Measurements from ENCODE around the gene SPIRE2.
"Not testable (repeated sequence)": the region's sequence is repeated elsewhere in the genome, so short reads cannot be mapped to it uniquely, and the experiment has no call there.

SPIRE2 gene

GRCh38 chr16:89912627-89913026 lies 84.4 kb downstream of the SPIRE2 start:
- DNase-seq (ENCODE audit: low read depth), result no peak
- H3K4me3 ChIP-seq (ENCODE audit: low read depth, low read length), result no peak overlapping the region
- TF ChIP-seq, protein P1, sequence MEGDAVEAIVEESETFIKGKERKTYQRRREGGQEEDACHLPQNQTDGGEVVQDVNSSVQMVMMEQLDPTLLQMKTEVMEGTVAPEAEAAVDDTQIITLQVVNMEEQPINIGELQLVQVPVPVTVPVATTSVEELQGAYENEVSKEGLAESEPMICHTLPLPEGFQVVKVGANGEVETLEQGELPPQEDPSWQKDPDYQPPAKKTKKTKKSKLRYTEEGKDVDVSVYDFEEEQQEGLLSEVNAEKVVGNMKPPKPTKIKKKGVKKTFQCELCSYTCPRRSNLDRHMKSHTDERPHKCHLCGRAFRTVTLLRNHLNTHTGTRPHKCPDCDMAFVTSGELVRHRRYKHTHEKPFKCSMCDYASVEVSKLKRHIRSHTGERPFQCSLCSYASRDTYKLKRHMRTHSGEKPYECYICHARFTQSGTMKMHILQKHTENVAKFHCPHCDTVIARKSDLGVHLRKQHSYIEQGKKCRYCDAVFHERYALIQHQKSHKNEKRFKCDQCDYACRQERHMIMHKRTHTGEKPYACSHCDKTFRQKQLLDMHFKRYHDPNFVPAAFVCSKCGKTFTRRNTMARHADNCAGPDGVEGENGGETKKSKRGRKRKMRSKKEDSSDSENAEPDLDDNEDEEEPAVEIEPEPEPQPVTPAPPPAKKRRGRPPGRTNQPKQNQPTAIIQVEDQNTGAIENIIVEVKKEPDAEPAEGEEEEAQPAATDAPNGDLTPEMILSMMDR (IDR thresholded peaks at IDR 0.05; ENCODE audit: insufficient read depth, low read depth, low read length, missing control alignments), result no peak

- TF ChIP-seq, protein P1 (IDR thresholded peaks at IDR 0.05; ENCODE audit: insufficient read depth, low read depth, low read length, missing control alignments), result no peak
- H3K4me3 ChIP-seq (ENCODE audit: low read depth, low read length), result no peak overlapping the region
- no peak for DNase-seq (ENCODE audit: low read depth)
These were observed 85.4 kb downstream of the SPIRE2 start for GRCh38 chr16:89913408-89914387.

DNA sequence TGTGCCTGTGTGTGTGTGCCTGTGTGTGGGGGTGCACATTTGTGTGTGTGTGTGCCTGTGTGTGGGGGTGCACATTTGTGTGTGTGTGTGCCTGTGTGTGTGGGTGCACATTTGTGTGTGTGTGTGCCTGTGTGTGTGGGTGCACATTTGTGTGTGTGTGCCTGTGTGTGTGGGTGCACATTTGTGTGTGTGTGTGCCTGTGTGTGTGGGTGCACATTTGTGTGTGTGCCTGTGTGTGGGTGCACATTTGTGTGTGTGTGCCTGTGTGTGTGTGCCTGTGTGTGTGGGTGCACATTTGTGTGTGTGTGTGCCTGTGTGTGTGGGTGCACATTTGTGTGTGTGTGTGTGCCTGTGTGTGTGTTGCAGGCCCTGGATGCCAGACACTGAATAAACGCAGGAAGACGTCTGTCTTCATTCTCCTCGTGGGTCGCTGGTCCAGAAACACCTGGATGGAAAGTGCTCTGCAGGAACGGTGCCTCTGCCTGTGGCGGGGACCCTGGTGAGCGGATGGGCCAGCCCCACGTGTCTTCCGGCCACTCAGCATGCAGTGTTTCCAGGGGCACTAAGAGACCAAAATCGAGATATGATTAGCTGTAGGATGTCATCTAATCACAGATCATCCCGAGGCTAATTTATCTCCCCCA lies 86.5 kb downstream of the SPIRE2 start:
- not testable (repeated sequence) for H3K4me3 ChIP-seq (ENCODE audit: low read depth, low read length); DNase-seq (ENCODE audit: low read depth)

GRCh38 chr16:89915303-89916232 lies 87.3 kb downstream of the SPIRE2 start:
- DNase-seq (ENCODE audit: low read depth), result no peak

GRCh38 chr16:89917773-89918452 lies 89.6 kb downstream of the SPIRE2 start:
- TF ChIP-seq, protein P1 (IDR thresholded peaks at IDR 0.05; ENCODE audit: insufficient read depth, low read depth, low read length, missing control alignments), result no peak
- peak overlapping the region; percentile 65 for H3K4me3 ChIP-seq (ENCODE audit: low read depth, low read length)
- DNase-seq (ENCODE audit: low read depth), result peak; percentile 94

More at GRCh38 chr16:89915303-89916232, 87.3 kb downstream of the SPIRE2 start:
- H3K4me3 ChIP-seq (ENCODE audit: low read depth, low read length), result no peak overlapping the region
- TF ChIP-seq, protein P1 (IDR thresholded peaks at IDR 0.05; ENCODE audit: insufficient read depth, low read depth, low read length, missing control alignments), result no peak

GRCh38 chr16:89918453-89919347 lies 90.4 kb downstream of the SPIRE2 start, which contains the start of gene MC1R:
TSS of gene MC1R (plus strand) at chr16:89918862. CDS start at chr16:89919259, 397 bp downstream.
- DNase-seq (ENCODE audit: low read depth), result peak; percentile 58
- TF ChIP-seq, protein P1 (IDR thresholded peaks at IDR 0.05; ENCODE audit: insufficient read depth, low read depth, low read length, missing control alignments), result peak; percentile 49
- peak within 1 kb of the TSS; percentile 65 for H3K4me3 ChIP-seq (ENCODE audit: low read depth, low read length)
